Right atrium auricular region (tissue), 2 donors: Measurements from ENCODE around the gene FANCC. TPM values are rescaled to one million over a fixed set of nuclear protein-coding genes. Genes with fewer than 3 reads are reported as not detected.

Experiments
- DNase-seq: peaks from one replicate; pipeline ENCODE4 v3.0.0-alpha.2; 2019; ENCODE audit warnings: low spot score
- H3K27ac ChIP-seq, 2 donors: fragments of 200-600 bp; sonication (generic); 1 replicate in 1 of 2; 2 replicates in 1 of 2; pipeline ENCODE4 v1.5.1; 2016 to 2019
- H3K27me3 ChIP-seq, 2 donors: fragments of 200-600 bp; sonication (generic); one replicate each; pipeline versions ENCODE4 v1.5.1 to v1.6.0; 2017 to 2019
- H3K36me3 ChIP-seq: fragments of 200-600 bp; sonication (generic); one replicate; pipeline ENCODE4 v1.5.1; 2016
- H3K4me1 ChIP-seq, 2 donors: fragments of 200-600 bp; sonication (generic); one replicate each; pipeline versions ENCODE4 v1.5.1 to v1.6.0; 2017 to 2019
- H3K4me3 ChIP-seq, 2 donors: fragments of 200-600 bp; sonication (generic); 1 replicate in 1 of 2; 2 replicates in 1 of 2; pipeline ENCODE4 v1.5.1; 2017 to 2019; ENCODE audit warnings: mild to moderate bottlenecking in 1 of 2, moderate library complexity in 1 of 2
- H3K9me3 ChIP-seq, 2 donors: fragments of 200-600 bp; sonication (generic); one replicate each; pipeline ENCODE4 v1.5.1; 2019
- CTCF ChIP-seq, 2 donors: fragments of 200-600 bp; sonication (generic); IDR thresholded peaks; one replicate each; pipeline ENCODE4 v1.5.1; 2019; ENCODE audit warnings: antibody characterized with exemption in 2 of 2
- total RNA-seq, 2 donors: library from RNA; depleted of rRNA; stranded (reverse); fragments of >200 nt; gene quantifications; one replicate each; pipeline ENCODE4 v1.1.0, GENCODE V29; 2016

The FANCC gene
- total RNA-seq = 1 to 10 TPM; 1.8 to 6.2 TPM

- peaks cover 0 to 9% of the 10 kb centered on the region in 2 donors for H3K4me1 ChIP-seq
- H3K36me3 ChIP-seq = no peaks in the 10 kb centered on the region
- peak within 1 kb of the TSS; percentile 86 to 96 for H3K4me3 ChIP-seq
- peak within 1 kb of the TSS; percentile 93 to 97 for H3K27ac ChIP-seq
- H3K9me3 ChIP-seq = no peaks in the 10 kb centered on the region
- peak; percentile 85 for DNase-seq
- TF ChIP-seq CTCF (IDR thresholded peaks at IDR 0.05) = peak in 1 of 2 donors; percentile 4
- no peaks in the 10 kb centered on the region for H3K27me3 ChIP-seq
Measured at GRCh38 chr9:95317119-95317892, at the start of gene FANCC. Gene FANCC (minus strand): TSS chr9:95317709. CDS start chr9:95249291, 68,418 bp downstream.

- Histone ChIP-seq H3K9me3 (no peaks in the 10 kb centered on the region), H3K27me3 (no peaks in the 10 kb centered on the region)
- DNase-seq = no peak
Measured at GRCh38 chr9:95366731-95367325, 49.3 kb upstream of the FANCC start.

GRCh38 chr9:95365766-95366165 is 48.3 kb upstream of the FANCC start:
- TF ChIP-seq CTCF (IDR thresholded peaks at IDR 0.05) = no peak
- DNase-seq = no peak
- no peaks in the 10 kb centered on the region for H3K9me3 ChIP-seq

More at GRCh38 chr9:95366731-95367325, 49.3 kb upstream of the FANCC start:
- TF ChIP-seq CTCF (IDR thresholded peaks at IDR 0.05) = no peak
- no peak overlapping the region for H3K4me3 ChIP-seq
- H3K27ac ChIP-seq = no peak overlapping the region
- no peaks in the 10 kb centered on the region for H3K4me1 ChIP-seq
- H3K36me3 ChIP-seq = no peaks in the 10 kb centered on the region

GRCh38 chr9:95363051-95363841 is 45.7 kb upstream of the FANCC start:
- Histone ChIP-seq H3K27me3 (no peaks in the 10 kb centered on the region), H3K4me1 (no peaks in the 10 kb centered on the region), H3K9me3 (no peaks in the 10 kb centered on the region), H3K27ac (no peak overlapping the region), H3K4me3 (peak overlapping the region in 1 of 2 donors; percentile 13), H3K36me3 (no peaks in the 10 kb centered on the region)
- no peak for TF ChIP-seq CTCF (IDR thresholded peaks at IDR 0.05)
- no peak for DNase-seq

More at GRCh38 chr9:95365766-95366165, 48.3 kb upstream of the FANCC start:
- H3K4me3 ChIP-seq = no peak overlapping the region
- H3K4me1 ChIP-seq = no peaks in the 10 kb centered on the region
- no peaks in the 10 kb centered on the region for H3K36me3 ChIP-seq
- no peaks in the 10 kb centered on the region for H3K27me3 ChIP-seq
- H3K27ac ChIP-seq = no peak overlapping the region

GRCh38 chr9:95360866-95361265 is 43.4 kb upstream of the FANCC start:
- Histone ChIP-seq H3K4me1 (no peaks in the 10 kb centered on the region), H3K9me3 (no peaks in the 10 kb centered on the region), H3K4me3 (no peak overlapping the region), H3K36me3 (no peaks in the 10 kb centered on the region), H3K27me3 (no peaks in the 10 kb centered on the region), H3K27ac (no peak overlapping the region)
- TF ChIP-seq CTCF (IDR thresholded peaks at IDR 0.05) = no peak
- no peak for DNase-seq
